GM19043 (cell line): ENCODE measurements around the gene TRIM34.
A peak's percentile ranks its signal among the peaks of the same experiment; 100 is the strongest.
"Not testable (repeated sequence)": the region's sequence is repeated elsewhere in the genome, so short reads cannot be mapped to it uniquely, and the experiment has no call there.

ENCODE experiments used
- ATAC-seq: cut with Tn5 transposase; IDR thresholded peaks from one replicate; pipeline ENCODE4 v1.9.1; 2021; ENCODE audit warnings: low read depth; ENCODE audit not compliant: unreplicated experiment

TRIM34 gene

GRCh38 chr11:5624489-5625279 lies at the start of gene TRIM34:
Gene TRIM34, plus strand, starts transcription at chr11:5625001. Its CDS starts 7,331 bp downstream, at chr11:5632332.
- peak; percentile 94 for ATAC-seq

- no peak for ATAC-seq
These were observed 49.6 kb upstream of the TRIM34 start for GRCh38 chr11:5575152-5575551.

GRCh38 chr11:5577101-5577500 lies 47.7 kb upstream of the TRIM34 start:
- no peak for ATAC-seq

GRCh38 chr11:5580577-5580976 lies 44.2 kb upstream of the TRIM34 start, which contains the start of gene OR52B6:
Gene OR52B6, plus strand, starts transcription at chr11:5580877. Its CDS starts 0 bp downstream, at chr11:5580877.
- no peak for ATAC-seq

GRCh38 chr11:5581014-5581413 lies 43.8 kb upstream of the TRIM34 start:
- no peak for ATAC-seq

GRCh38 chr11:5584458-5584857 lies 40.3 kb upstream of the TRIM34 start:
- not testable (repeated sequence) for ATAC-seq

GRCh38 chr11:5589906-5590305 lies 34.9 kb upstream of the TRIM34 start:
- not testable (repeated sequence) for ATAC-seq

GRCh38 chr11:5591613-5592012 lies 33.2 kb upstream of the TRIM34 start:
- ATAC-seq = no peak

GRCh38 chr11:5592615-5593014 lies 32.2 kb upstream of the TRIM34 start:
- ATAC-seq = no peak

GRCh38 chr11:5593146-5593545 lies 31.7 kb upstream of the TRIM34 start:
- no peak for ATAC-seq

- ATAC-seq = peak; percentile 33
These were observed 28.1 kb upstream of the TRIM34 start, which contains the start of gene TRIM6 for GRCh38 chr11:5596607-5597201. Gene TRIM6, plus strand, starts transcription at chr11:5596637. Its CDS starts 261 bp downstream, at chr11:5596898.

GRCh38 chr11:5597953-5598352 lies 26.8 kb upstream of the TRIM34 start:
- no peak for ATAC-seq

GRCh38 chr11:5600374-5600851 lies 24.4 kb upstream of the TRIM34 start:
- ATAC-seq = peak; percentile 81

GRCh38 chr11:5602791-5603190 lies 22.0 kb upstream of the TRIM34 start:
- not testable (repeated sequence) for ATAC-seq

- no peak for ATAC-seq
These were observed 21.5 kb upstream of the TRIM34 start for GRCh38 chr11:5603326-5603725.

- no peak for ATAC-seq
These were observed 19.9 kb upstream of the TRIM34 start for GRCh38 chr11:5604896-5605295.

GRCh38 chr11:5605849-5606248 lies 19.0 kb upstream of the TRIM34 start:
- no peak for ATAC-seq

- no peak for ATAC-seq
These were observed 16.0 kb upstream of the TRIM34 start for GRCh38 chr11:5608808-5609207.

GRCh38 chr11:5610446-5610845 lies 14.4 kb upstream of the TRIM34 start:
- no peak for ATAC-seq

GRCh38 chr11:5611627-5612026 lies 13.2 kb upstream of the TRIM34 start:
- ATAC-seq = no peak

- ATAC-seq = no peak
These were observed 6.0 kb upstream of the TRIM34 start for GRCh38 chr11:5618807-5619206.
